ENCODE data around the gene PUS1.

DNA sequence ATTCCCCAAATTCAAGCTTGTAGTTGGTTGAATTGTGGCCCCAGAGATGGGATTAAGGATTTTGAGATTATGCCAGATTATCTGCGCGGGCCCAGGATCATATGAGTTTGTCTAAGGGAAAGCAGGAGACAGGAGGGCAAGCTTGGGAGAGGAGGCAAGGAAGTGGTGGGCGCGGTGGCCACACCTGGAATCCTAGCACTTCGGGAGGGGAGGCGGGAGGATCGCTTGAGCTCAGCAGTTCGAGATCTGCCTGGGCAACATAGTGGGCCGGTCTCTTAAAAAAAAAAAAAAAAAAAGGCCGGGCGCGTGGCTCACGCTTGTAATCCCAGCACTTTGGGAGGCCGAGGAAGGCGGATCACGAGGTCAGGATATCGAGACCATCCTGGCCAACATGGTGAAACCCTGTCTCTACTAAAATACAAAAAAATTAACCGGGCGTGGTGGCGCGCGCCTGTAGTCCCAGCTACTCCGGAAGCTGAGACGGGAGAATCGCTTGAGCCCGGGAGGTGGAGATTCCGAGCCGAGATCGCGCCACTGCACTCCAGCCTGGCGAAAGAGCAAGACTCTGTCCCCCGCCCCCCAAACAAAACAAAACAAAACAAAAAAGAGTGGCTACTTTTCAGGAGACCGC lies 881 bp upstream of the PUS1 start:
- TF ChIP-seq CTCF (IDR thresholded peaks at IDR 0.05) (no peak), POLR2A (IDR thresholded peaks at IDR 0.05) (no peak), POLR2AphosphoS5 (IDR thresholded peaks at IDR 0.05) (no peak)

Data from breast epithelium (tissue), 3 donors.